Ishikawa (cell line): ENCODE measurements around the gene ZNF184.

Source experiments
- CEBPB ChIP-seq: IDR thresholded peaks from 2 replicates; pipeline ENCODE4 v1.6.1; 2012
- CREB1 ChIP-seq: IDR thresholded peaks from 2 replicates; pipeline ENCODE4 v1.6.1; 2012; ENCODE audit warnings: low read depth
- EGR1 ChIP-seq: IDR thresholded peaks from 2 replicates; pipeline ENCODE4 v1.6.1; 2012
- EP300 ChIP-seq: IDR thresholded peaks from 2 replicates; pipeline ENCODE4 v1.6.1; 2012; ENCODE audit warnings: borderline replicate concordance
- FOXM1 ChIP-seq: IDR thresholded peaks from 2 replicates; pipeline ENCODE4 v1.6.1; 2012; ENCODE audit warnings: low read depth, borderline replicate concordance
- MAX ChIP-seq: IDR thresholded peaks from 2 replicates; pipeline ENCODE4 v1.6.1; 2012
- NFIC ChIP-seq: IDR thresholded peaks from 2 replicates; pipeline ENCODE4 v1.6.1; 2012
- RAD21 ChIP-seq: IDR thresholded peaks from 2 replicates; pipeline ENCODE4 v1.6.1; 2012; ENCODE audit warnings: low read depth
- REST ChIP-seq: IDR thresholded peaks from 2 replicates; pipeline ENCODE4 v1.6.1; 2012; ENCODE audit warnings: low read depth, mild to moderate bottlenecking
- TAF1 ChIP-seq: IDR thresholded peaks from 2 replicates; pipeline ENCODE4 v1.6.1; 2012; ENCODE audit warnings: low read depth, mild to moderate bottlenecking
- TCF12 ChIP-seq: IDR thresholded peaks from 2 replicates; pipeline ENCODE4 v1.6.1; 2012; ENCODE audit warnings: low read depth
- TEAD4 ChIP-seq: IDR thresholded peaks from 2 replicates; pipeline ENCODE4 v1.6.1; 2012
- USF1 ChIP-seq: IDR thresholded peaks from 2 replicates; pipeline ENCODE4 v1.6.1; 2012
- YY1 ChIP-seq: IDR thresholded peaks from 2 replicates; pipeline ENCODE4 v1.6.1; 2012; ENCODE audit warnings: low read depth
- ZBTB7A ChIP-seq: IDR thresholded peaks from 2 replicates; pipeline ENCODE4 v1.6.1; 2012; ENCODE audit warnings: low read depth

The ZNF184 gene

GRCh38 chr6:27472617-27473400, at the start of gene ZNF184:
Gene ZNF184, minus strand, starts transcription at chr6:27473105. Its CDS starts 811 bp downstream, at chr6:27472294.
- TF ChIP-seq NFIC: 0 out of 2 replicates have a peak, but pooled peaks have one; percentile 6
- TF ChIP-seq TEAD4: no peak
- 0 out of 2 replicates have a peak, but pooled peaks have one; percentile 13 for TF ChIP-seq FOXM1
- no peak for TF ChIP-seq EP300
- peak; percentile 6; the same call in 1 of the 2 replicates for TF ChIP-seq USF1
- TF ChIP-seq REST: 0 out of 2 replicates have a peak, but pooled peaks have one; percentile 1
- TF ChIP-seq EGR1: no peak
- peak; percentile 41 for TF ChIP-seq CREB1
- peak; percentile 83 for TF ChIP-seq MAX
- peak; percentile 79 for TF ChIP-seq TAF1
- peak; percentile 39 for TF ChIP-seq TCF12
- TF ChIP-seq CEBPB: no peak
- TF ChIP-seq ZBTB7A: no peak
- TF ChIP-seq RAD21: peak; percentile 4; the same call in 1 of the 2 replicates
- TF ChIP-seq YY1: peak; percentile 52; the same call in 1 of the 2 replicates

GRCh38 chr6:27518881-27519795, 46.2 kb upstream of the ZNF184 start:
- TF ChIP-seq EP300 (no peak), CREB1 (no peak), RAD21 (peak; percentile 65), NFIC (no peak), CEBPB (no peak), TEAD4 (peak; percentile 90), MAX (no peak; the same call in 1 of the 2 replicates), ZBTB7A (no peak)

- TF ChIP-seq CEBPB (no peak), FOXM1 (no peak), NFIC (no peak), YY1 (peak; percentile 82), TAF1 (no peak), EP300 (no peak), RAD21 (no peak)
Observed at GRCh38 chr6:27517928-27518787, 45.3 kb upstream of the ZNF184 start.

- TF ChIP-seq TAF1: no peak
- no peak for TF ChIP-seq EP300
- TF ChIP-seq CREB1: no peak
- TF ChIP-seq TEAD4: no peak
- no peak for TF ChIP-seq NFIC
- no peak for TF ChIP-seq MAX
- no peak for TF ChIP-seq CEBPB
- no peak for TF ChIP-seq EGR1
- TF ChIP-seq TCF12: no peak
- TF ChIP-seq USF1: no peak
- TF ChIP-seq ZBTB7A: no peak
- TF ChIP-seq RAD21: no peak
- no peak for TF ChIP-seq REST
- TF ChIP-seq FOXM1: no peak
Observed at GRCh38 chr6:27517238-27517637, 44.3 kb upstream of the ZNF184 start.
